Measurements from ENCODE around the gene DNAH17.

DNAH17 gene

DNA sequence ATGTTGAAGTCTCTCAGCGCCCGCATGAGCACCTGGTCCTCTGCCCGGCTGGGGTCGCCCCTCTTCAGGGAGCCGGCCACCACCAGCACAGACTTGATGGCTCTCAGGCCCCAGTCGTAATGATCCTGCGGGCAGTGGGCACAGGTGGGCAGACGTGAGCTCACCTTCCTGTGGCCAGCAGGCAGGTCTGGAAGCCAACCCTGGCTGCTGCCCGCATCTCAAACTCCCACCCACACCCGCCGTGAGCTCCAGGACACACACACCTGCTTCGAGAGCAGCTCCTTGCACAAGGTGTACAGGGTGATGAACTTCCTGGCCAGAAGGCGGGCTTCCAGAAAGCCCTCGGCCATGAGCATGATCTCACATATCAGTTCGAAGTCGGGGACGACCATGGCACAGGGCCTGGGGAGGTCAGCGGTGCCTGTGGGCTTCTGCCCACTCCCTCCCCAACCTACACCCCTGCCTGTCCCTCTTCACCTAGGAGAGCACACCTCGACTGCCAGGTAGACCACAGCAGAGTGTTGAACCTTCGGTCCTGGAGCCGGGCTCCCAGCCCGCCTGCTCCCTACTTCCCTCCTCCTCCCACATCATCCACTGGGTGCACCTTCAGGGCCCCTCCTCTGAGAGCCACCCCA, 82.4 kb downstream of the DNAH17 start:
- DNase-seq (ENCODE audit: low spot score): no peak

DNA sequence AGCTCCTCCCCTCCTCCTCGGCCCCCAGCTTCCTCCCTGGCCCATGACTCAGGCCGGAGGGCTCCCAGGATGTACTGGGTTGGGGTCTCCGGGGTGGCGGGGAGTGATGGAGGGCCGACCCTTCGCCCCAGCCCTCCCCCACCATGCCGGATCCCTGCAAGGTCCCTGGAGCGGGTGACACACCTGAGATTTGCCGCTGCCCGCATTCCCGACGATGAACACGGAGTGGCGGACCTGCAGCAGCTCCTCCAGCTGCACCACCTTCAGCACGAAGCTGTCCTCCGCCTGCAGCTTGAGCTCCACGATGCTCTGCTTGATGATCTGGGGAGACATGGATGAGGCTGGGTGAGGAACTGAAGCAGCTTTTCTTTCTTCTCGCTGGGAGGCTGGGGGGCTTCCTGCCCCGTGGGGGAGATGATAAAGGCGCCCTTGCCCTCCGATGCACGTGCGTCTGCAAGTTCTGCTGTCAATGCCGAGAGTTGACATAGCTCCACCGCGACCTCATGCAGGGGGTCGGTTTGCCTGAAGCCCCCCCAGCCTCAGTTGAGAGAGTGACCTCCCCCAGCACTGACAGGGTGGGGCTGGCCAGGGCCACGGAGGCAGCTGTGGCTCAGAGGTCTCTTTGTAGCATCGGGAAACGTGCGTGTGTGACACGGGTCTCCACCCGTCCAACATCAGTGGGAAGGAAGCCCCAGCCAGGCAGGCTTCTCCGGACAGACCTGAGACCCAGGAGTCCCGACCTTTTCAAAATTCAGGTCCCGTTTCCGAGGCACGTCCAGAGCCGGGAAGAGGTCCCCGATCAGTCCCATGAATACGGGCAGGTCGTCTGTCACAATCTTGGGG, 83.1 kb downstream of the DNAH17 start:
- no peak for DNase-seq (ENCODE audit: low spot score)

DNA sequence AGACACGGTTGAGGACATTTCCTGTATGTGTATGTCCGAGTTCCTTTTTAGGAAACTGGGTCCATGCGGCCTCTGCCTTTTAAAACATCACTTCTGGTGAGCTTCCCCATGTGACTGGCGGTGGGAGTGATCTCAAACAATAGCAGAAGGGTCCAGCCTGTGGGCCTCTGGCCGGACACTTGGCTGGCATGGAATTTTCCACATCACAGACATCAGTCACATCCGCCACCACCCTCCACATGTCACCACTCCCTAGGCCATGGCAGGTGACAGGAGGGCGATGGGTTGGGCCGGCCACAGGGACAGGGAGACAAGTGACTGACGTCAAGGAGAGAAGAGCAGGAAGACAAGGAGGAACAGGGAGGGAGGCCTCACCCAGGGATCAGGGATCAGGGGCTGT, 83.7 kb downstream of the DNAH17 start:
- DNase-seq (ENCODE audit: low spot score): no peak

DNA sequence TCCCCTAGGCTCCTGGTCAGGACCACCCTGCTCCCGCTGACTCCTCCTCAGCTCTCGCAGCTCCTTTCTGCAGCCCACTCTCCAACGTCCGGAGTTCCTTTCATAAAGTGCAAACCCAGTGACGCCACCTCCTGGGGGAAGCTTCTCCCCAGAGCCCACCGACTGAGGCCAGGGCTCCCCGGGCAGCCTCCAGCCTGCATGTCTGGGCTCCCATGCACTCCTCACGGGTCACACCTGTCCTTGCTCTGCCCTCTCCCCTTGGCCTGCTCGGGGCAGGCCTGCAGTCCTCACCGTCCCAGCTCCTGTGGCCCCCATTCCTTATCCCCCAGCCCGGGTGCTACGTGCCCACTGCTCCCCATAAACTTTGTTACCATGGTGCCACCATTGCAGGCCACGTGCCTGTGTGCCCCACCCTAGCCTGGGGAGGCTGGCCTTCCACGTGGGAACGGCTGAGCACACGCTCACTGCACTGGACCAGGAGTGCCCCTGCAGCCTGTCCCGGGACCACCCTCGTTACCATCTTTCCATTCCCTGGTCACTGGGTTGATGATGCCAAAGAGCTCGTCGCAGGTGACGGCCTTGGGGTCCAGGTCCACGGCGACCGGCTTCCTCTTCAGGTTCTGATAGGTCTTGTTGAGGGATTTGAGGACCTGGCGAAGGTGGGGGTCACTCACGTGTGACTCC, 84.9 kb downstream of the DNAH17 start:
- DNase-seq (ENCODE audit: low spot score): no peak

DNA sequence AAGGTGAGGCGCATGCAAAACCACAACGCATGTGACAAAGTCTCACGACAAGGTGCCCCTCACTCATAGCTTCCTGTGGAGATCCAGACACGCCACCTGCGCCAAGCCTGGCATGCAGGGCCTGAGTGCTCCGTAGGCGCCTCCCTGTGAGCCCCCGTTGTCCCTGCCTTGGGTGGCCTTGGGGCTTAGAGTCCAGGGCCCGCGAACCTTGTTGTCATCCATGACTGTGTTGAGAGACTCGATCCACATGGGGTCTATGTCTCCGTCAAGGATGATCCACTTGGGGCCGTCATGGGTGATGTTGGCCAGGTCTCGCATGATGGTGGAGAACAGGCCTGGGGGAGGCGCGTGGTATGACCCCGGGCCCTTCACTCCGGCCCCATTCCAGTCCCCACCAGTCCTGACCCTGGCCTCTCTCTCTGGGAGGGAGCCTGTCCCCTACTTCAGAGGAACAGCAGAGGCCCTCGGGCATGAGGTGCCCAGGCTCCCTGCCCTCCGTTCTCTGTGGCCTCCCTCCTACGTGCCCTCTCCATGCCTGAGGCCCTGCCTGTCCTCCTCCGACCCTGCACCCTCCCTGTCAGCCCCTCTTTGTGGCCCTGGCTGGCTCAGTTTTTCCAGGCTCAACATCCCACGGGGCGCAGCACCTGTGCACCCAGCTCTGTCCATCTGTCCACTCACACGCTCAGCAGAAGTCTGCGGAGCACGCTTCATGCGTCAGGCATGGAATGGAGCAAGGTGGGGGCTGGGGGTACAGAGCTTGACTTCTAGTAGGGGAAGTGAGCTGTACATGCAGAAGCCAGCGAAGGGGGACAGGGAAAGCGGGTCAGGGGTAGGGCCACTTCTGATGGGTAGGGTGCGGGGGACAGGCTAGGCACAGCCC, 85.7 kb downstream of the DNAH17 start:
- DNase-seq (ENCODE audit: low spot score): no peak

DNA sequence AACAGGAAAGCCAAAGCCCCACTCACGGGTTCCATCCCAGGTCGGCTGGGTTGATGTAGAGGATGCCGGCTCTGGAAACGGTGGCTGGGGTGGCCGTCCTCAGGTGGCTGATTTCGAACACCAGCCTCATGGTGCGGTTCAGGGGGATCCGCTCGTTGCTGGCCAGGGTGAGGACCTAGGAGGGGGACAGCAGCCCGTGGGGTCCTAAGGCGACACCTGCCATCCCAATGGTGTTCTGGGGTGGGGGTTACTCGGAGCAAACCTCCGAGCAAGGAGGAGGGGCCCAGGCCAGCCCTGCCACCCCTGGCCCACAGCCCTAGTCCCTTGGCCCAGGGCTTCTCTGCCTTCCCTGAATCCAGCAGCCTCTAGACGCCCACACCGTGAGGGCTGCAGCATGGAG, 86.5 kb downstream of the DNAH17 start:
- DNase-seq (ENCODE audit: low spot score): no peak

DNA sequence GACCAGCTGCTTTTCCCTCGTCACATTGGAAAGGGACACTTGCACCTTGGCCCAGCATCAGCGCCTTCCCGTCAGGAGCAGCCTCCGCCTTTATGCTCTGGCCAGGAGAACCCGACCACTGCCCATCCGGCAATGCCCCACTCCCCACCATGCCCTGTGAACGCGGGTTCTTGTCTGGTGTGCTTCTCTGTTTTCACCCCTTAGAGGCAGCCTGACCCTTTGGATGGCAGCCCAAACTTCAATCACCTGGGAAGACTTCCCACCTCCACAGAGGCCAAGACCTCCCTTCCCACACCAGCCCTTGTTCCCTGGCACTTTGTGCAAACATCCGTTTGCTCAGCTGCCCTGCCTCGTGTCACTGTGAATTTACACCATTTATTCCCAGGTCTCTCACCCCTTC, 87.0 kb downstream of the DNAH17 start:
- no peak for DNase-seq (ENCODE audit: low spot score)

DNA sequence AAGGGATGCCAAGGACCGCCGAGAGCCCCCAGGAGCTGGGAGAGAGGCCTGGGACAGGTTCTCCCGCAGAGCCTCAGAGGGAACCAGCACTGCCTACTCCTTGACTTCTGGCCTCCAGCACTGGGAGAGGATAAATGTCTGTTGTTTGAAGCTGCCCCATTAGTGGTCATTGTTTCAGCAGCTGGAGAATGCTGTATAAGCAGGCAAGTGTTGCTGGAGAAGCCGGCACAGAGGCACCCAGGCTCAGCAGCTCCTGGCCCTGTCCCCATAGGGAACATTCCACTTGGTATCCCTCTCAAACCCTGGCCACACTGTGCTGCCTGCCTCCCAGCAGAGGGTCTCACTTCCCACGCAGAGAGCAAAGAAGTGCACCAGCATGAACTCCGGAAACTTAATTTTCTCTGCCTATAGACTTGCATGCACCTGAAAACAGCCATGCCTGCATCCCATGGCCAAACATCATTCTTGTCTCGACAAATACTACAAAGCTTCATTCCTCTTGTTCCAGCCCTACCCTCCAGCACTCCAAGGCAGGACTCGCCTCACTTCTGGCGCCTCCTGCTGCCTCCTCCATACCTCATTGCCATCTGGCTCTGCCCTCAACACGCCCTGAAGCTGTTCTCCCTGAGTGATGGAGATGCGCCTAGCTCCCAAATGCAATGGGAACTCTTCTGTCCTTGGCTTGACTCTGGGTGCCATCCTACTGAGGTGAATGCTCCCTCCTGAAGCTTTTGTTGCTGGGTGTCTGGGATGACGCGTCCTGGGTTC, 88.1 kb downstream of the DNAH17 start:
- no peak for DNase-seq (ENCODE audit: low spot score)

DNA sequence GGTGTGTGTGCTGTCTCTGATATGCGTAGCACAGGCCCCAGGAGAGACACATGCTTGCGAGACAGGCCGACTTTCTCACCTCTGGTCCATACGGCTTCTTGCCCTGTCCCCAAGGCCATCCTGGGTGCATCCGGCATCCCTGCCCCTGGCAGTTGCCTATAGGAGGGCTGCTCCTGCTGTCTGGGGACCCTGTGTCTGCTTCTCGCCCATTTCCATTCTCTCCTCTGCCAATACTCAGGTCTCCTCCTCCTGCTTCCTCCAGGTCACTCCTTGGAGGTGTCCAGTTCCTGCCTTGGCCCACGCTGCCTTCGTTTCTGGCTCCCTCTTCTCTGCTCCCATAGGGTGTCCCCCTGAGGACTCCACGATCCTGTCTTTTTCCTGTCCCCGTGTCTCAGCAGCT, 89.0 kb downstream of the DNAH17 start:
- no peak for DNase-seq (ENCODE audit: low spot score)

DNA sequence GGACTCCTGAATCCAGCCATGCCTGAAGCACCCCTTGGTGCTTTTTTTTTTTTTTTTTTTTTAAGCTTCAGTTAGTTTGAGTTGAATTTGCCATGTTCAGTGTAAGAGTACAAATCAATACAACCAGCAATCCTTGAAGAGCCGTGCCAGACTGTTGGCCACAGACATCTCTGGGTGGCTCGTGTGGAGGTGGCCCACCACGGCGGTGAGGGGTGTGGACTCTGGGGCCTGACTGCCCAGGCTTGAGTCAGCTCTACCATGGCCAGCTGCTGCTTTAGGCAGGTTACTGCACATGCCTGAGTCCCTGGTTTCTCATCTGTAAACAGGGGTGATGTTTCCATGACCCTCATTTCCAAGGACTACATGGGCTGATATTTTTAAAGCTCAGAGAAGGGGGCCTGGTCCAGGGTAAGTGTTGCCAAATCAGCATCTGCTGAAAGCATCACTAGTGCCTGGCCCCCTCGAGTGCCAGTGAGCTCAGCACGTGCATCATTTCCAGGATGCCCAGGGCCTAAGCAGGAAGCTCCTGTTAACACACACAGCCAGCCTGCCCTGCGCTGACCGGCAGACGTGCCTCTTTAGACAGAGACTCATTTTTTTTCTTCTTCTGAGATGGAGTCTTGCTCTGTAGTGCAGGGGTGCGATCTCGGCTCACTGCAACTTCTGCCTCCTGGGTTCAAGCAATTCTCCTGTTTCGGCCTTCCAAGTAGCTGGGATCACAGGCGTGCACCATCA, 90.1 kb downstream of the DNAH17 start:
- DNase-seq (ENCODE audit: low spot score): no peak

DNA sequence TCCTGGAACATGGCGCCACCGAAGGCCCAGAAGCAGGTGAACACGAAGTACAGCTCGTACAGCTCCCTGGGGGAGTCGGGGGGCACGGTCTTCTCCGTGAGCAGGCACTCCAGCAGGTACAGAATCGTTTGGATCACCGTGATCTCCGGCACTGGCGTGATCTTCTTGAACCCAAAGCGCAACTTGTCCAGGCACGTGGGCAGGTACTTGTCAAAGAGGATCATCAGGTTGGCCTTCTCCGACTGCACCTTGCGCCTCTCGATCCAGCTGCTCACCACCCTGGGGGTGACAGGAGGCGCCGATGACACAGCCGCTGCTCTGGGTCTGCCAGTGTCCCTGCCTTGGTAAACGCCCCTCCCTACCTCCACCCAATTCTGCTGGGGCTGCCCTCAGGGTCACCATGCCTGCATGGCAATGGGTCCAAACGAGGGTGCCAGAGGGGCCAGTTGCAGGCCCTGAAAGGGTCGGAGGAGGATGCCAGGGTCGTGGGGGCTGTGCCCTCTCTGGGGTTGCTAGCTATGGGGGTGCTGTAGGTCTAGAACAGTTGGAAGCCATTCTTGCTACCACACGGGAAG, 90.9 kb downstream of the DNAH17 start:
- DNase-seq (ENCODE audit: low spot score): no peak

DNA sequence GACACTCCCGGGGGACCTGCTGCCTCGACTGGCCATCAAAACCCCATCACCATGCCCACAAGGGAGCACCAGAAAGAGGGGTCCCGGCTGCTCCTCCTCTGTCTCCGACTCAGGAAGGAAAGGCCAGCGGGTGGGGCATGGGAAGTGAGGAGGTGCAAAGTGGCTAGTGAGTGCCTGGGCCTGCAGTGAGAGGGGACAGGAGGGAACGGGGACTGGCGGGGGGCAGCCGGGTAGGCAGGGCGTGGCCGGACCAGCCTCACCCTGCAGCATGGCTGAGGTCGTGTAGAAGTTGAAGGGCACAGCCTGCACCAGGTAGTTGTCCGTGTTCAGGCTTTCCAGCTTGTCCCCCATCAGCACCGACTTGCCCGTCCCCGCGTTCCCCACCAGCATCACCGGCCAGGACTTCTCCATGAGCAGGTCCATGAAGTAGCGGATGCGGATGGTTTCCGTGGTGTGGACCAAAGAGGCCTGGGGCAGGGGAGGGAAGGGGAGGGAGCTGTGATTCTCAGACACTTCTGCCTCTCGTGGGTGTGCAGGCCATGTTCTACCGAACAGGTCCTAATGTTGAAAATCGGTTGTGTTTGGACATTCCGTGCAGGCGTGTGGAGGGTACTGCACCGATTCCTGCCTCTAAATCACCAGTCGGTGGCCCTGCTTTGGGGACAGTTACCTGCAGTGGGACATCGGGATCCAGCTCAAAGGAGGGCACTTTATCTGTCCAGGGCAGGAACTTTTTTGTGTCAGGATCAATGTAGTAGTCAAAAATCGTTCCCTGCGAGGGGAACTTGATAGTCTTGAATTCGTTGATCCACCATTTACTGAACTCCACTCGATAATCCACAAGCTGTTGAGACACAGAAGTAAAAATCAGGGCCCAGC, 91.7 kb downstream of the DNAH17 start:
- DNase-seq (ENCODE audit: low spot score): no peak

DNA sequence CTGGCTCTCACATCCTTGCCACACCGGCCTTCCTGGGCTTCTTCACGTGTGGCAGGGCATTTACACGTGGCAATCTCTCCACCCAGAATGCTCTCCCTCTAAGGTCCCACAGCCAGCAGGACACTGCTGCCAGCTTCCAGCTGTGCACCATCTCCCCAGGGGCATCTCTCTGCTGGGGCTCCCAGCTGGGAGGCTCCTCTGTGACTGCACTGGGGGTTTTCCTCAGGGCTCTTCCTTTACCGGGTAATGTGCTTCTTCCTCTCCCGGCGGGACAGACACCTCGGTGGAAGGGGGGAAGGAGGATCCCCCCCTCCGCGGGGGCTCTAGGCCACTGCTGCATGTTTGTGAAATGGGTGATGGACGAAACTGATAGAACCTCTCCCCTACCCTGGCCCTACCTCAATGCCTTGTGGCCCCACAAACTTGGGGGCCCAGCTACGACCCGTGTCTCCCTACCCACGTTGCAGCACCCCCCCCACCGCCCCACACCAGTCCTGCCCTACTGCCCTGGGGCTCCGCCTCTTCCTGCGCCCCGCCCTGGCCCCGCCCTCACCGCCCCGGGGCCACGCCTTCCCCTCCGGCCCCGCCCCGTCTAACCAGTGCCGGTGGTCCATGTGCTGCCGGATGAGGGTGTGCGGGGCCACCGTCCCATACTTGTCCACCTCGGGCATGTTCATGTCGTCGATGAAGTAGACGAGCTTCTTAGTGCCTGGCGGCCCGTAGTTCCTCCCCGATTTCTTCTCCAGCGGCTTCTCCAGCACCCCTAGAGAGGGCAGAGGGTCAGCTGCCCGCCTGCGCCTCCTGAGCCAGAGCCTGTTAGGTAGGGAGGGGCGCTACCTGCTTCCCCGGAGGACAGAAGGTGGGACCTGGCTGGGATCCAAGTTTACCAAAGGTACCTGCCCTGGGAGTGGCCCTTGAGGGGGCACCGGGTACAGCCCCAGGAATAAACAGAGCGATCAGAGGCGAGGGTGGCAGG, 92.6 kb downstream of the DNAH17 start:
- peak; percentile 50 for DNase-seq (ENCODE audit: low spot score)

DNA sequence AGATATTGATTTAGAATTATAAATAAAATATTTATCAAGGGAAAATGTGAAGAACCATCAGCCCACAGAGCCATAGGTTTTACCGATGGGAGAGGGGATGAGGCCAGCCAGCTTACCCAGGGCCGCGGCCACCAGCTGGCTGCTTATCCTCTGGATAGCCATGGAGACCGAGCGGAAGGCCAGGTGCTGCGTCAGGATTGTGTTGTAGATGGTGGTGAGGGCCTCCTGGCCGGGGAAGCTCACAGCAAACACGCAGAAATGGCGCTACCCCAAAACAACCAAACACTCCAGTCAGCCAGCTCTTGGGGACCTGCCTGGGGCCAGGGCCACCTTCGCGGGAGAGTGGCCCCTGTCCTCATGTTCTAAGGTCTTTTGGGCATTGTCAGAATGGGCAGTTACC, 97.8 kb downstream of the DNAH17 start:
- DNase-seq (ENCODE audit: low spot score): no peak

DNA sequence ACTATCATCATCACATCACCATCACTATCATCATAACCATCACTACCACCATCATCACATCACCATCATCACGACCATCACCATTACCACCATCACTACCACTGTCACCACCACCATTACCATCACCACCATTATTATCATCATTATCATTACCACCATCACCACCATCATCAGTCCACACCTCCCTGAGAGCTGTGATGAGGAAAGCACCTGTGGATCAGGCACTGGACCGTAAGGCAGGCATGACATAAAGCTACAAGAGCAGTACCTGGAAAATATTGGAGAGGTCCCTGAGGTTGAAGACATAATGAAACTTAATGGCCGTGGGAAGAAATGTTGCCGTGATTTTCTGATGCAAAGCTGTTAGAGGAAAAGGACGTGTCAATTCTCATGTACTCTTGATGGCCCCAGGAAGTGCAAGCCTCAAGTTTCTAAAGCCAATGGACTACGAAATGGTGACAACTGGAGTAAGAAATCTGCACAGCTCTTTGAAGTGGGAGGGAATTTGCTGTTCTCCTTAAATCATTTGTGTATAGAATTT, 98.4 kb downstream of the DNAH17 start:
- DNase-seq (ENCODE audit: low spot score): no peak

DNA sequence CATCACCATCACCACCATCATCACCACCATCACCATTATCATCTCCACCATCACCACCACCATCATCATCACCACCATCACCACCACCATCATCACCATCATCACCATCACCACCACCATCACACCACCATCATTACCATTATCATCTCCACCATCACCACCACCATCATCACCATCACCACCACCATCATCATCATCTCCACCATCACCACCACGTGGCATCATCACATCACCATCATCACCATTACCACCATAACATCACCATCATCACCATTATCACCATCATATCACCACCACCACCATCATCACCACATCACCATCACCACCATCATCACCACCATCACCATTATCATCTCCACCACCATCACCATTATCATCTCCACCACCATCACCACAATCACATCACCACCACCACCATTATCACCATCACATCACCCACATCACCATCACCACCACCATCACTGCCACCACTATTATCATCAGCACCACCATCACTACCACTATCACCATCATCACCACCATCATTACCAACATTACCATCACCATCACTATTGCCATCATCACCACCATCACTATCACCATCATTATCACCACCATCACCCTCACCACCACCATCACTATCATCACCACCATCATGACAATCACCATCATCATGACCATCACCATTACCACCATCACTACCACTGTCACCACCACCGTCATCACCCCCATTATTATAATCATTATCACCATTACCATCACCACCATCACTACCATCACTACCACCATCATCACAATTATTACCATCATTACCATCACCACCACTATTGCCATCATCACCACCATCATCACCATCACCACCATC, 99.1 kb downstream of the DNAH17 start:
- no peak for DNase-seq (ENCODE audit: low spot score)

DNA sequence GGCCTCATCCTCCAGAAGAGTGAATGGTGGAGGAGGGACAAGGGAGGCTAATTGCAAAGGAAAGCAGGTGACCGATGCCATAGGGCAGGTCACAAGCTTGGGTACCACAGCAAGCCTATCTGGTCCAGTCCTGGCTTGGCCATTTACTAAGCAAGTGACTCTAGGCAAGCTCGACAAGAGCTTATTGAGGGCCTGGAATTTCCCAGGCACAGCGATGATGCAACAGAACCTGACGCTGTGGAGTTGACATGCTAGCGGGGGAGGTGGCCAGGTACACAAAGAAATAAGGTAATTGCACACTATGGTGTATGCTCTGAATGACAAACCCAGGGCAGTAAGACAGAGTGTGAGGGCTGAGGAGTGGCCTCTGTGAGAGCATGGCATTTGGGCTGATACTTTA, 100.2 kb downstream of the DNAH17 start:
- DNase-seq (ENCODE audit: low spot score): no peak
